Measurements from ENCODE around the gene OOSP1.
"Not testable (repeated sequence)": the region's sequence is repeated elsewhere in the genome, so short reads cannot be mapped to it uniquely, and the experiment has no call there.

Gene OOSP1

GRCh38 chr11:59962107-59962482 lies 23.9 kb downstream of the OOSP1 start:
- no peak for DNase-seq

- DNase-seq: no peak
Measured at GRCh38 chr11:59963733-59964132, 25.5 kb downstream of the OOSP1 start, which contains the start of gene OOSP4A. Gene OOSP4A (plus strand): TSS chr11:59964033. CDS start chr11:59964033, 0 bp downstream.

GRCh38 chr11:59965424-59965823 lies 27.2 kb downstream of the OOSP1 start:
- no peak for DNase-seq

GRCh38 chr11:59966201-59966600 lies 28.0 kb downstream of the OOSP1 start:
- no peak for DNase-seq

- DNase-seq: no peak
Measured at GRCh38 chr11:59967677-59968394, 29.6 kb downstream of the OOSP1 start.

GRCh38 chr11:59968395-59968783 lies 30.2 kb downstream of the OOSP1 start:
- no peak for DNase-seq

- no peak for DNase-seq
Measured at GRCh38 chr11:59973097-59973496, 34.9 kb downstream of the OOSP1 start.

- no peak for DNase-seq
Measured at GRCh38 chr11:59981106-59981770, 43.0 kb downstream of the OOSP1 start.

GRCh38 chr11:59982037-59982436 lies 43.8 kb downstream of the OOSP1 start:
- DNase-seq: not testable (repeated sequence)

GRCh38 chr11:59983212-59983611 lies 45.0 kb downstream of the OOSP1 start:
- DNase-seq: no peak

GRCh38 chr11:59984368-59984767 lies 46.1 kb downstream of the OOSP1 start:
- DNase-seq: no peak

- no peak for DNase-seq
Measured at GRCh38 chr11:59990421-59990820, 52.2 kb downstream of the OOSP1 start.

GRCh38 chr11:59992425-59992824 lies 54.2 kb downstream of the OOSP1 start:
- DNase-seq: no peak

- no peak for DNase-seq
Measured at GRCh38 chr11:59997800-59998199, 59.6 kb downstream of the OOSP1 start.

- DNase-seq: no peak
Measured at GRCh38 chr11:59999691-60000090, 61.5 kb downstream of the OOSP1 start.

GRCh38 chr11:60003729-60004128 lies 65.5 kb downstream of the OOSP1 start:
- no peak for DNase-seq

GRCh38 chr11:60005360-60005759 lies 67.1 kb downstream of the OOSP1 start:
- DNase-seq: no peak
